ENCODE results near the gene FAM47E. TPM values are rescaled to one million over a fixed set of nuclear protein-coding genes. Genes with fewer than 3 reads are reported as not detected.
A peak's percentile ranks its signal among the peaks of the same experiment; 100 is the strongest.

The FAM47E gene
- total and polyA plus RNA-seq, 2 of the 13 experiments (the other 11 are each of a cell fraction or from before 2014, with no cell fraction given) = 0.33 to 0.66 TPM

- 0 out of 2 replicates have a peak, but pooled peaks have one; percentile 49 for TF ChIP-seq ZNF75D (CRISPR knock-in tag; IDR thresholded peaks at IDR 0.05; ENCODE audit: borderline replicate concordance)
- TF ChIP-seq TEAD2 (CRISPR knock-in tag; IDR thresholded peaks at IDR 0.05) = 0 out of 2 replicates have a peak, but pooled peaks have one; percentile 56
- peak; percentile 79 for TF ChIP-seq REL (CRISPR knock-in tag; conservative IDR thresholded peaks at IDR 0.05)
- TF ChIP-seq NCOA2 (CRISPR knock-in tag; IDR thresholded peaks at IDR 0.05) = no peak
- peak; percentile 80; the same call in 1 of the 2 replicates for TF ChIP-seq ZNF605 (CRISPR knock-in tag; IDR thresholded peaks at IDR 0.05)
- TF ChIP-seq ZNF512B (CRISPR knock-in tag; IDR thresholded peaks at IDR 0.05; ENCODE audit: borderline replicate concordance) = peak; percentile 61; the same call in 1 of the 2 replicates
- no peak for TF ChIP-seq ZSCAN25 (CRISPR knock-in tag; IDR thresholded peaks at IDR 0.05)
- no peak for TF ChIP-seq GABPA (IDR thresholded peaks at IDR 0.05; ENCODE audit: low read depth, low read length)
- no peak for TF ChIP-seq GABPA (CRISPR knock-in tag; IDR thresholded peaks at IDR 0.05; ENCODE audit: low read depth)
- TF ChIP-seq ELK4 (CRISPR knock-in tag; IDR thresholded peaks at IDR 0.05; ENCODE audit: borderline replicate concordance) = no peak
- peak; percentile 47; the same call in 1 of the 2 replicates for TF ChIP-seq ZNF713 (CRISPR knock-in tag; IDR thresholded peaks at IDR 0.05)
- peak; percentile 54 for TF ChIP-seq HNRNPK (IDR thresholded peaks at IDR 0.05; ENCODE audit: low read depth, low read length, poor library complexity, severe bottlenecking)
- TF ChIP-seq ZNF530 (CRISPR knock-in tag; IDR thresholded peaks at IDR 0.05; ENCODE audit: low read depth) = no peak
- no peak for TF ChIP-seq PCBP2 (optimal IDR thresholded peaks at IDR 0.05; ENCODE audit: low read depth, low read length, poor library complexity, severe bottlenecking)
- peak; percentile 34; the same call in 1 of the 2 replicates for TF ChIP-seq KDM3A (CRISPR knock-in tag; IDR thresholded peaks at IDR 0.05; ENCODE audit: low read depth)
- TF ChIP-seq ZNF224 (CRISPR knock-in tag; IDR thresholded peaks at IDR 0.05) = peak; percentile 68
- TF ChIP-seq, protein P1, sequence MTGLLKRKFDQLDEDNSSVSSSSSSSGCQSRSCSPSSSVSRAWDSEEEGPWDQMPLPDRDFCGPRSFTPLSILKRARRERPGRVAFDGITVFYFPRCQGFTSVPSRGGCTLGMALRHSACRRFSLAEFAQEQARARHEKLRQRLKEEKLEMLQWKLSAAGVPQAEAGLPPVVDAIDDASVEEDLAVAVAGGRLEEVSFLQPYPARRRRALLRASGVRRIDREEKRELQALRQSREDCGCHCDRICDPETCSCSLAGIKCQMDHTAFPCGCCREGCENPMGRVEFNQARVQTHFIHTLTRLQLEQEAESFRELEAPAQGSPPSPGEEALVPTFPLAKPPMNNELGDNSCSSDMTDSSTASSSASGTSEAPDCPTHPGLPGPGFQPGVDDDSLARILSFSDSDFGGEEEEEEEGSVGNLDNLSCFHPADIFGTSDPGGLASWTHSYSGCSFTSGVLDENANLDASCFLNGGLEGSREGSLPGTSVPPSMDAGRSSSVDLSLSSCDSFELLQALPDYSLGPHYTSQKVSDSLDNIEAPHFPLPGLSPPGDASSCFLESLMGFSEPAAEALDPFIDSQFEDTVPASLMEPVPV (CRISPR knock-in tag; IDR thresholded peaks at IDR 0.05) = no peak; the same call in 1 of the 2 replicates
- TF ChIP-seq THAP11 (CRISPR knock-in tag; IDR thresholded peaks at IDR 0.05) = peak; percentile 67
- TF ChIP-seq TP53 (CRISPR knock-in tag; conservative IDR thresholded peaks at IDR 0.05) = 0 out of 2 replicates have a peak, but pooled peaks have one; percentile 27
- peak; percentile 99 for TF ChIP-seq UBTF (CRISPR knock-in tag; IDR thresholded peaks at IDR 0.05)
- TF ChIP-seq ZNF563 (CRISPR knock-in tag; IDR thresholded peaks at IDR 0.05) = no peak
Measured at GRCh38 chr4:76305971-76306881, 54.7 kb downstream of the FAM47E start, which contains the start of gene STBD1 (continued).
